Measurements from ENCODE around the gene PSMC3IP.
A peak's percentile ranks its signal among the peaks of the same experiment; 100 is the strongest.

The PSMC3IP gene

GRCh38 chr17:42537826-42538451, 39.6 kb downstream of the PSMC3IP start:
- no peak overlapping the region for H2AFZ ChIP-seq (ENCODE audit: low read length, unreplicated experiment)
- no peak overlapping the region for H3K27ac ChIP-seq (ENCODE audit: low read depth, low read length)
- peaks cover 10% of the 10 kb centered on the region; the same call in 1 of the 2 replicates for H3K36me3 ChIP-seq (ENCODE audit: insufficient read depth, low read length)
- H3K27me3 ChIP-seq (ENCODE audit: insufficient read depth, low read length), result no peaks in the 10 kb centered on the region
- no peak overlapping the region for H3K4me3 ChIP-seq (ENCODE audit: low read depth, low read length)
- H3K79me2 ChIP-seq (ENCODE audit: control insufficient read depth, insufficient read depth, low read length, unreplicated experiment), result peaks cover 14% of the 10 kb centered on the region
- H3K4me1 ChIP-seq (ENCODE audit: control insufficient read depth, insufficient read depth, low read length, unreplicated experiment), result peaks cover 20% of the 10 kb centered on the region

GRCh38 chr17:42537156-42537805, 40.2 kb downstream of the PSMC3IP start:
- Histone ChIP-seq H3K4me1 (ENCODE audit: control insufficient read depth, insufficient read depth, low read length, unreplicated experiment) (peaks cover 20% of the 10 kb centered on the region), H3K27me3 (ENCODE audit: insufficient read depth, low read length) (no peaks in the 10 kb centered on the region), H2AFZ (ENCODE audit: low read length, unreplicated experiment) (no peak overlapping the region), H3K4me3 (ENCODE audit: low read depth, low read length) (peak overlapping the region; percentile 93), H3K27ac (ENCODE audit: low read depth, low read length) (no peak overlapping the region; the same call in 1 of the 2 replicates), H3K36me3 (ENCODE audit: insufficient read depth, low read length) (peaks cover 10% of the 10 kb centered on the region; the same call in 1 of the 2 replicates), H3K79me2 (ENCODE audit: control insufficient read depth, insufficient read depth, low read length, unreplicated experiment) (peaks cover 14% of the 10 kb centered on the region)

- Histone ChIP-seq H2AFZ (ENCODE audit: low read length, unreplicated experiment) (peak overlapping the region; percentile 87), H3K27ac (ENCODE audit: low read depth, low read length) (peak overlapping the region; percentile 67), H3K4me1 (ENCODE audit: control insufficient read depth, insufficient read depth, low read length, unreplicated experiment) (peaks cover 20% of the 10 kb centered on the region)
Measured at GRCh38 chr17:42536372-42537155, 41.0 kb downstream of the PSMC3IP start.

GRCh38 chr17:42536048-42536371, 41.5 kb downstream of the PSMC3IP start, which contains the start of gene NAGLU:
TSS of gene NAGLU (plus strand) at chr17:42536241. CDS start at chr17:42536273, 32 bp downstream.
- Histone ChIP-seq H2AFZ (ENCODE audit: low read length, unreplicated experiment) (peak within 1 kb of the TSS; percentile 87), H3K36me3 (ENCODE audit: insufficient read depth, low read length) (peaks cover 6% of the 10 kb centered on the region; the same call in 1 of the 2 replicates)

More at GRCh38 chr17:42536372-42537155, 41.0 kb downstream of the PSMC3IP start:
- H3K36me3 ChIP-seq (ENCODE audit: insufficient read depth, low read length), result peaks cover 10% of the 10 kb centered on the region; the same call in 1 of the 2 replicates
- peaks cover 14% of the 10 kb centered on the region for H3K79me2 ChIP-seq (ENCODE audit: control insufficient read depth, insufficient read depth, low read length, unreplicated experiment)
- peak overlapping the region; percentile 93 for H3K4me3 ChIP-seq (ENCODE audit: low read depth, low read length)
- no peaks in the 10 kb centered on the region for H3K27me3 ChIP-seq (ENCODE audit: insufficient read depth, low read length)

GRCh38 chr17:42535155-42536047, 42.1 kb downstream of the PSMC3IP start:
- Histone ChIP-seq H3K4me3 (ENCODE audit: low read depth, low read length) (peak overlapping the region; percentile 93), H3K27me3 (ENCODE audit: insufficient read depth, low read length) (no peaks in the 10 kb centered on the region), H2AFZ (ENCODE audit: low read length, unreplicated experiment) (peak overlapping the region; percentile 9), H3K36me3 (ENCODE audit: insufficient read depth, low read length) (peaks cover 6% of the 10 kb centered on the region; the same call in 1 of the 2 replicates), H3K4me1 (ENCODE audit: control insufficient read depth, insufficient read depth, low read length, unreplicated experiment) (peaks cover 13% of the 10 kb centered on the region), H3K27ac (ENCODE audit: low read depth, low read length) (peak overlapping the region; percentile 67), H3K79me2 (ENCODE audit: control insufficient read depth, insufficient read depth, low read length, unreplicated experiment) (peaks cover 14% of the 10 kb centered on the region)

More at GRCh38 chr17:42536048-42536371, 41.5 kb downstream of the PSMC3IP start, which contains the start of gene NAGLU:
- peaks cover 14% of the 10 kb centered on the region for H3K4me1 ChIP-seq (ENCODE audit: control insufficient read depth, insufficient read depth, low read length, unreplicated experiment)
- H3K4me3 ChIP-seq (ENCODE audit: low read depth, low read length), result peak within 1 kb of the TSS; percentile 93
- H3K79me2 ChIP-seq (ENCODE audit: control insufficient read depth, insufficient read depth, low read length, unreplicated experiment), result peaks cover 14% of the 10 kb centered on the region
- H3K27me3 ChIP-seq (ENCODE audit: insufficient read depth, low read length), result no peaks in the 10 kb centered on the region
- peak within 1 kb of the TSS; percentile 67 for H3K27ac ChIP-seq (ENCODE audit: low read depth, low read length)

GRCh38 chr17:42531455-42532354, 45.8 kb downstream of the PSMC3IP start:
- Histone ChIP-seq H3K27ac (ENCODE audit: low read depth, low read length) (no peak overlapping the region), H3K27me3 (ENCODE audit: insufficient read depth, low read length) (no peaks in the 10 kb centered on the region), H3K4me1 (ENCODE audit: control insufficient read depth, insufficient read depth, low read length, unreplicated experiment) (peaks cover 10% of the 10 kb centered on the region), H3K4me3 (ENCODE audit: low read depth, low read length) (peak overlapping the region; percentile 78), H3K36me3 (ENCODE audit: insufficient read depth, low read length) (no peaks in the 10 kb centered on the region), H2AFZ (ENCODE audit: low read length, unreplicated experiment) (peak overlapping the region; percentile 48), H3K79me2 (ENCODE audit: control insufficient read depth, insufficient read depth, low read length, unreplicated experiment) (peaks cover 3% of the 10 kb centered on the region)

GRCh38 chr17:42530952-42531454, 46.5 kb downstream of the PSMC3IP start:
- Histone ChIP-seq H3K27ac (ENCODE audit: low read depth, low read length) (no peak overlapping the region), H3K27me3 (ENCODE audit: insufficient read depth, low read length) (no peaks in the 10 kb centered on the region), H2AFZ (ENCODE audit: low read length, unreplicated experiment) (no peak overlapping the region)

GRCh38 chr17:42529061-42529460, 48.5 kb downstream of the PSMC3IP start:
- no peak overlapping the region for H3K4me3 ChIP-seq (ENCODE audit: low read depth, low read length)
- no peaks in the 10 kb centered on the region for H3K36me3 ChIP-seq (ENCODE audit: insufficient read depth, low read length)
- no peaks in the 10 kb centered on the region for H3K79me2 ChIP-seq (ENCODE audit: control insufficient read depth, insufficient read depth, low read length, unreplicated experiment)
- H3K27me3 ChIP-seq (ENCODE audit: insufficient read depth, low read length), result no peaks in the 10 kb centered on the region
- H3K27ac ChIP-seq (ENCODE audit: low read depth, low read length), result no peak overlapping the region
- peaks cover 16% of the 10 kb centered on the region for H3K4me1 ChIP-seq (ENCODE audit: control insufficient read depth, insufficient read depth, low read length, unreplicated experiment)
- no peak overlapping the region for H2AFZ ChIP-seq (ENCODE audit: low read length, unreplicated experiment)

More at GRCh38 chr17:42530952-42531454, 46.5 kb downstream of the PSMC3IP start:
- H3K4me3 ChIP-seq (ENCODE audit: low read depth, low read length), result no peak overlapping the region
- H3K79me2 ChIP-seq (ENCODE audit: control insufficient read depth, insufficient read depth, low read length, unreplicated experiment), result no peaks in the 10 kb centered on the region
- H3K36me3 ChIP-seq (ENCODE audit: insufficient read depth, low read length), result no peaks in the 10 kb centered on the region
- H3K4me1 ChIP-seq (ENCODE audit: control insufficient read depth, insufficient read depth, low read length, unreplicated experiment), result peaks cover 16% of the 10 kb centered on the region

GRCh38 chr17:42527932-42528331, 49.6 kb downstream of the PSMC3IP start:
- Histone ChIP-seq H3K27me3 (ENCODE audit: insufficient read depth, low read length) (no peaks in the 10 kb centered on the region), H2AFZ (ENCODE audit: low read length, unreplicated experiment) (no peak overlapping the region), H3K4me1 (ENCODE audit: control insufficient read depth, insufficient read depth, low read length, unreplicated experiment) (peaks cover 16% of the 10 kb centered on the region), H3K79me2 (ENCODE audit: control insufficient read depth, insufficient read depth, low read length, unreplicated experiment) (no peaks in the 10 kb centered on the region), H3K36me3 (ENCODE audit: insufficient read depth, low read length) (no peaks in the 10 kb centered on the region), H3K27ac (ENCODE audit: low read depth, low read length) (no peak overlapping the region), H3K4me3 (ENCODE audit: low read depth, low read length) (no peak overlapping the region)

Data from ACC112 (cell line).